ENCODE data around the gene ENPP1.
"Not testable (repeated sequence)": the region's sequence is repeated elsewhere in the genome, so short reads cannot be mapped to it uniquely, and the experiment has no call there.

The ENPP1 gene

GRCh38 chr6:131858765-131859415 lies 51.1 kb downstream of the ENPP1 start:
- intact Hi-C loops (cut with DNase I), result no loop called here
- no peak for DNase-seq

DNA sequence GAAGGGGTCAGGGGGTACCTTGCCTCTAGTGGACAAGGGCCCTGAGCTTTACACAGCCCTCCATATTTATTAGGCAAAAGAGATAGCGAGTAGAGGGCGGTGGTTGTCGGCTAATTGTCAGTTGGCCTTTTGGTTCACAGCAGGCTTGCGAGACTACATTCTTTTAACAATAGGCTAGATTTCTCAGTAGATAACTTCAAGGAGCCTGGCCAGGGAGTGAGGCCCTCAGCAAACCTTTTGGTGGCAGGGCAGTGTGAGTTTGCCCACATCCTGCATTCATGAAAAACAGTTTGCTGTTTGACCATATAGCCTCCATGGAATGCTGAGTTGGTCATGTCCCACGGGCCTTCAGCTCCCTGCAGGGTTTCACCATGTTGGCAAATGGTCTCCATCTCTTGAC lies 51.8 kb downstream of the ENPP1 start:
- intact Hi-C loops (cut with DNase I); DNase-seq: not testable (repeated sequence)

- no peak for DNase-seq
- intact Hi-C loops (cut with DNase I), result no loop called here
Observed at GRCh38 chr6:131861381-131861780, 53.6 kb downstream of the ENPP1 start.

GRCh38 chr6:131862476-131862875 lies 54.7 kb downstream of the ENPP1 start:
- DNase-seq, result no peak
- intact Hi-C loops (cut with DNase I), result no loop called here

GRCh38 chr6:131867744-131868143 lies 59.9 kb downstream of the ENPP1 start:
- no peak for DNase-seq
- intact Hi-C loops (cut with DNase I), result no loop called here

GRCh38 chr6:131868836-131869235 lies 61.0 kb downstream of the ENPP1 start:
- no peak for DNase-seq
- intact Hi-C loops (cut with DNase I), result no loop called here

DNA sequence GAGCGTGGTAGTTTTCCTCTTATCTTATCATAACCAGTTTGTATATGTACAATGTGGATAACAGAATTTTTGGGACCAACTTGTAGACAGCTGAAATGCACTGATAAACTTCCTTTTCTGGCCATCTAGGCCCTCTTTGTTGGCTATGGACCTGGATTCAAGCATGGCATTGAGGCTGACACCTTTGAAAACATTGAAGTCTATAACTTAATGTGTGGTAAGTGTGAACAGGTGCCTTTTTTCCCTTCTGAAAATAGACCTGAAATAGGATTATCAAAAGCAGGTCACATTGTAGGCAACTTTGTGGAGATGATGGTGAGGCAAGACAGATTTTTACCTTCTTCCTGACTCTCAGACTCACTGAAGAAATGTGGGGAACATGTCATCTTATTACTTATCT lies 67.8 kb downstream of the ENPP1 start:
- intact Hi-C loops (cut with DNase I), result no loop called here
- DNase-seq, result no peak

DNA sequence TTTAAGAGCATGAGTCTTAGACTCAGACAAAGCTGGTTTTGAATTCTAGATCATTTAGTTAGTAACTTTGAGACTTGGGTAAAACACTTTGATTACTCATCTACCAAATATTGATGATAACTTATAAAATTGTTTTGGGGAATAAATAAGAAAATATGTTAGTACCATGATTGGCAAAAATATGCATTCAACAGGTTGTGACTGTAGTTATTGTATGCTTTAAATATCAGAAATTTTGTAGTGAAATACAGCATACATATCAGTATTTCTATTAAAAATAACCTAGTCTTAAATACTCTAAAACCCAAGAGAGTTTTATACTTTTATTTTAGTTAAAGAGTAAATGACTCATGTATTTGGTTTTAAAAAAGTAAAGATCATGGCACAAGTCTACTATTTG lies 68.7 kb downstream of the ENPP1 start:
- DNase-seq, result no peak
- intact Hi-C loops (cut with DNase I), result no loop called here

DNA sequence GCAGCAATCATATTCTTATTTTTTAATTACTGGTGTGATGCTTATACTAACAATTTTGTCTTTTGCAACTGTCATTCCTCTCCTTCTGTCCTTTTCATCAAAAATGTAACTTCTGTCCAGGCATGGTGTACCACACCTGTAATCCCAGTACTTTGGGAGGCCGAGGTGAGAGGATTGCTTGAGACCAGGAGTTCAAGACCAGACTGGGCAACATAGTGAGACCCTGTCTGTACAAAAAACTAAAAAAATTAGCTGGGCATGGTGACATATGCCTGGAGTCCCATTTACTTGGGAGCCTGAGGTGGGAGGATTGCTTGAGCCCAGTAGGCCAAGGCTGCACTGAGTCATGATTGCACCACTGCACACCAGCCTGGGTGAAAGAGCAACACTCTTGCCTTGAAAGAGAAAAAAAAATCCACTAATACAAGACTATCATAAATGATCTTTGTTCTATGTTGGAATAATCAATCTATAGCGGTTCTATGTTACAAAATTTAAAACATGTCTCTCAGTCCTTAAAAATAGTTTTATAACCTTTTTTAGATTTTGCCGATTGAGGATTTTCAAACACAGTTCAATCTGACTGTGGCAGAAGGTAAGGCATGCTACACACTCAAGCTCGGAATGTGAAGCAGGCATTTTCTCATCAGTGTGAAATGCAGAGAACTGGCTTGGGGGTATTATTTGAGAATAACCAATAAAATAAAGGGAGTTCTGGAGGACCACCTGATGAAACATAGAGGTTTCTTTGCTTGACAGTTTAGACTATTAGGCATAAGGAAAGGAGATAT lies 70.4 kb downstream of the ENPP1 start:
- no peak for DNase-seq
- intact Hi-C loops (cut with DNase I), result no loop called here

DNA sequence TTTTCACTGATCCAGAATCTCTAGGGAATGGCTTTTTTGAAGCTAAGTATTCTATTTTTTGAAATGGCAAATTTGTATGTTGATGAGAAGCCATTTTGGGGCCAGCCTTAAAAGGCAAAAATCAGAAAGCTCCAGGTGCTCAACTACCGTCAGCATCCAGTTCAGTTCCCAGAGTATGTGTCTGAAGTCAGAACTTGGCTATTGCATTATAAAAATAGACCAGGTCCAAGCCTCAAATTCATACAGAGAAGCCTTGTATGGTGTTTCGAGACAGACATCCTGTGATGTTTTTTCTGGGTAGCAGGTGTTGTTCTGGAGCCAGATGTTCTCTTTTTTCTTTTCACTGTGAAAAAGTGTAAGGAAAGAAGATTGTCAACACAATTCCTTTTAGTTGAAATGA lies 75.2 kb downstream of the ENPP1 start:
- DNase-seq, result no peak
- intact Hi-C loops (cut with DNase I), result no loop called here

DNA sequence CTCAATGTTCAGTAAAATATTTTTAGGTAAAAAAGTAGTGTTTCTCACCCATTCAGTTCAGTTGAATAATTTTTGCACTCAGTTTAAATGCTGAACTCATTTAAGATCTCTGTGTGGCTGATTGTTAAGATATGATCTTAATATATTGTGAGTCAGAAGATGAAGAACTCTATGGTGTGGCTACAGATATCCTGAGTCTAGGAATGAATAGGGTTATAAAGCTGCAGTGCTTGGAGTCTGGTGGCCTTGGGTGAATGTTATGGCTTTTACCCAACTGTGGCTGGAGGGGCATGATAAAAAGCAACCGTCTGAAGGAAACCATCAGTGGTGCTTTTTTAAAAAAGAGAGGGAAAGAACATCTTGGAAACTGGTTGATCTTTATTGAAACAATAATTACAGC lies 77.4 kb downstream of the ENPP1 start:
- DNase-seq, result no peak

DNA sequence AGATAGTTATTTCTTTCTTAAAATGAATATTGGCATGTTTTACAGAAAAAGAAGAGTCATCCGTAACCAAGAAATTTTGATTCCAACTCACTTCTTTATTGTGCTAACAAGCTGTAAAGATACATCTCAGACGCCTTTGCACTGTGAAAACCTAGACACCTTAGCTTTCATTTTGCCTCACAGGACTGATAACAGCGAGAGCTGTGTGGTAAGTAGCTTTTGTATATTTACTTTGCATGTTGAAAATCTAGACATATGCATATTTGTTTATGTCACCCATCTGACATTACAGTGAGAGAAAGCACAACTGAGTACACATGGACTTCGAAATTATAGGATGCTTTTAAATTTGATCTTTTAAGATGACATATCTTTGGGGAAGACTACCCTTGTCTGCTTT lies 78.7 kb downstream of the ENPP1 start:
- intact Hi-C loops (cut with DNase I), result no loop called here
- no peak for DNase-seq

More for the DNA sequence above, 77.4 kb downstream of the ENPP1 start:
- intact Hi-C loops (cut with DNase I), result no loop called here

- DNase-seq, result no peak
- intact Hi-C loops (cut with DNase I), result no loop called here
Observed at GRCh38 chr6:131890091-131890490, 82.3 kb downstream of the ENPP1 start.

DNA sequence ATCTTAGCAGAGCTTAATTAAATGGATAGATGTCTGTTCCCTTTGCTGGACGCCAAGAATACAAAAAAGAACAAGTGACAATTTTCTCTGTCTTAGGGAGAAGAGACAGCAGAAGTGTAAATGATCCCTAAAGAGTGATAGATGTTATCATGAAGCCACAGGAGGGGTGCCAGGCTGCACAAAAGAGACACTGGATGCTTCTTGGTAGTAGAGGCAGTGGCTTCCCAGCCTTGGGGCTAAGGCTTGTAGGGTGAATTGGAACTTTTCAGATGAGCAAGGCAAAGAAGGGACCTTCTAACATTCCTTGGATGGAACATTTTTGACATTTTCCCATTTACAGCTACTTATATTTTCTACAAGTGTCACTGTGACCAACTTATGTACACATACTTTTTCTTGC lies 85.4 kb downstream of the ENPP1 start:
- intact Hi-C loops (cut with DNase I), result no loop called here
- DNase-seq, result no peak

DNA sequence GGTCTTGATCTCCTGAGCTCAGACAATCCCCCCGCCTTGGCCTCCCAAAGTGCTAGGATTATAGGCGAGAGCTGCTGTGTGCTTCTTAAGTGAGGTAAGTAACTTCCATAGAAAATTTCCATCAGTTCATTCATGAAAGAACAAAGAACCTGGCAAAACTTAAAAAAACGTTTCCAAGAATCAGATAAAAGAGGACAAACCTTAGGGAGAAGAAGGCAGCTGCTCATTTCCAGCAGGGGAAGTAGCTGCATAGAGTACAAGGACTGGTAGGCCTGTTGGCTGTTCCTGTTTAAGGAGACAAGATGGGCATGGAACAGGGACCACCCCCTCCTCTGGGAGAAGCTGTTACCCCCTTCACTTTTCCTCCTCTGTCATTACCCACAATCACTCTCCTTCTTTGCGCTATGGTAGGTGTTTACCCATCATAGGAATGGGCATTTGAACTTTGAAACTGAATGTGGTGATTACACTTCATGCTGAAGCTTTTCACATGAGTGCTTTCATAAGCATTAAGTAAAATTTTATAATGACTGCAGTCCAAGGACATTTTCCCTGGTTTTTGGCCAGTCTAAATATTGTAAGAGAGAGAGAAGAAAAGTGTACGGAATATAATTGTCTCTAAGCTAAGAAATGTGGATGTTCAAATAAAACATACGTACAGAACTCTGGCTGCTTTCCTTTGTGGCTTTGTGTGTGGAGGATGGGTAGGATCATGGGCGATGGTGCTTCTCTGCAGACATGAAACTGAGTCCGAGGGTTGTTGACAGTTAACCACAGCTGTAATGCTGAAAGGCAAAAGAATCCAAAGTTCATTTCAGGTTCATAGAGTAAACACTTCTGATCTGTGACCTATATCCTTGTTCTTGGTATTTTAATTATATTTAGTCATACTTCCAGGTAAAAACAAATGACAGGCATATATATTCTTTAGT lies 86.9 kb downstream of the ENPP1 start:
- intact Hi-C loops (cut with DNase I), result no loop called here
- no peak for DNase-seq

DNA sequence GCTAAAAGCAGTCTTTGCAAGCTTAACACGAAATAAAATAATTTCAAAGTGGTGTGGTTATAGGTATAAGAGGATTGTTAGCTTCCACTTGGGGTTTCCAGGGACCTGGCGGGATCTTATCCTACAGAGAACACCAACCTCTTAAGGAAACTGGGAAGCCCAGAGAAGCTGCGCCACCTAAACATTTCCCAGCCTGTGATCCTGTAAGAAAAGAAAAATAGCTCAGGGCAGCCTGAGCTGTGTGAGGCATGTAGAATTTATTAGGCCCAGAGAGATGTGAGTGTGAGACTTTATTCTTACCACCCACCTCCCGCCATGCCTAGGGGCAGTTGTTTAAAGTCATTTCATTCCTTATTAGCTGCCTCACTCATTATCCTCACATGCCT lies 89.2 kb downstream of the ENPP1 start:
- DNase-seq, result no peak
- intact Hi-C loops (cut with DNase I), result no loop called here

DNA sequence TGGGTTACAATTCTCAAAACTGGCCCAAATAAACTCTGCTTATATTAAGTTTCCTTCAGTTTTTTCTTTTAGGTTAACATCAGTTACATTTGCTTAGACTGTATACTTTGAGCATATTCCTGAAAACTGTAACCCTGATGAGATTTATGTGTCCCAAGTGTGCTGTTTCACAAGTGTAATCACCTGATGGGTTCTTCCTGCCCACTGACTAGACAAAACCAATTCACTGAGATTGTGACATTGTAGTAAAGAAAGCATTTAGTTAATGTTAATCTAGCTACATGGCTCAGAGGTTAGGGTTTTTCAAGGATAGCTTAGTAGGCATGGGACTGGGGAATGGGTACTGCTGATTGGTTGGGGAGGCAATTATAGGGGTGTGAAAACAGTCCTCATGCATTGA lies 89.8 kb downstream of the ENPP1 start:
- intact Hi-C loops (cut with DNase I), result no loop called here
- no peak for DNase-seq

- intact Hi-C loops (cut with DNase I), result no loop called here
- DNase-seq, result no peak
Observed at GRCh38 chr6:131898718-131899117, 90.9 kb downstream of the ENPP1 start.

- intact Hi-C loops (cut with DNase I), result loop anchor here (10.0 kb wide), 1 partner anchor 205 kb away; no protein-coding TSS in a partner anchor
Observed at GRCh38 chr6:131900231-131900630, 92.4 kb downstream of the ENPP1 start.

More at GRCh38 chr6:131900231-131900630, 92.4 kb downstream of the ENPP1 start:
- DNase-seq, result no peak

Measured in head of caudate nucleus (tissue), 42 donors.